ENCODE measurements around the gene C6orf163.

Gene C6orf163

DNA sequence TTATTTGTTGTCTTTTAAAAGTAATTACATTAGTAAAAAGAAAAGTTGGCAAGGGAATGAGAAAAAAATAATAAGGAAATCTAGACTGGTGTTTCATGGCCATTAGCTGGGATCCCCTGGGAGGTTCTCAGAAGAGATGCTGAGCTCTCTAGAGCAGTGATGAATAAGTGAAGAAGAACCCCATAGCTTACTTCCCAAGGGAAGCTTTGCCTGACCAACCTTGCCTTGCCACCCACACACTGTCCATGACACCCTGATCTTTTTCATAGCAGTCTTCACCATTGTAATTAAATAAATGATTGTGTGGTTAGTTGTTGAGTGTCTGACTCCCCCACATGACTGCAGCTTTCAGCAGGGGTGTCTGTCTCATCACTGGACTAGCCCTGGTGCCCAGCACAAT lies 5.9 kb downstream of the C6orf163 start:
- TF ChIP-seq, protein P1, sequence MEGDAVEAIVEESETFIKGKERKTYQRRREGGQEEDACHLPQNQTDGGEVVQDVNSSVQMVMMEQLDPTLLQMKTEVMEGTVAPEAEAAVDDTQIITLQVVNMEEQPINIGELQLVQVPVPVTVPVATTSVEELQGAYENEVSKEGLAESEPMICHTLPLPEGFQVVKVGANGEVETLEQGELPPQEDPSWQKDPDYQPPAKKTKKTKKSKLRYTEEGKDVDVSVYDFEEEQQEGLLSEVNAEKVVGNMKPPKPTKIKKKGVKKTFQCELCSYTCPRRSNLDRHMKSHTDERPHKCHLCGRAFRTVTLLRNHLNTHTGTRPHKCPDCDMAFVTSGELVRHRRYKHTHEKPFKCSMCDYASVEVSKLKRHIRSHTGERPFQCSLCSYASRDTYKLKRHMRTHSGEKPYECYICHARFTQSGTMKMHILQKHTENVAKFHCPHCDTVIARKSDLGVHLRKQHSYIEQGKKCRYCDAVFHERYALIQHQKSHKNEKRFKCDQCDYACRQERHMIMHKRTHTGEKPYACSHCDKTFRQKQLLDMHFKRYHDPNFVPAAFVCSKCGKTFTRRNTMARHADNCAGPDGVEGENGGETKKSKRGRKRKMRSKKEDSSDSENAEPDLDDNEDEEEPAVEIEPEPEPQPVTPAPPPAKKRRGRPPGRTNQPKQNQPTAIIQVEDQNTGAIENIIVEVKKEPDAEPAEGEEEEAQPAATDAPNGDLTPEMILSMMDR (IDR thresholded peaks at IDR 0.05; ENCODE audit: poor library complexity, severe bottlenecking), result no peak
- ATAC-seq (ENCODE audit: low read depth) (no peak), DNase-seq (ENCODE audit: low spot score) (no peak)
- Histone ChIP-seq H3K36me3 (ENCODE audit: low read depth) (no peaks in the 10 kb centered on the region), H3K4me3 (ENCODE audit: severe bottlenecking) (no peak overlapping the region), H3K27ac (ENCODE audit: poor library complexity, severe bottlenecking) (no peak overlapping the region), H3K4me1 (ENCODE audit: insufficient read depth, poor library complexity, severe bottlenecking) (no peaks in the 10 kb centered on the region), H3K9me3 (ENCODE audit: severe bottlenecking) (no peaks in the 10 kb centered on the region), H3K27me3 (ENCODE audit: insufficient read depth, poor library complexity, severe bottlenecking) (no peaks in the 10 kb centered on the region)

DNA sequence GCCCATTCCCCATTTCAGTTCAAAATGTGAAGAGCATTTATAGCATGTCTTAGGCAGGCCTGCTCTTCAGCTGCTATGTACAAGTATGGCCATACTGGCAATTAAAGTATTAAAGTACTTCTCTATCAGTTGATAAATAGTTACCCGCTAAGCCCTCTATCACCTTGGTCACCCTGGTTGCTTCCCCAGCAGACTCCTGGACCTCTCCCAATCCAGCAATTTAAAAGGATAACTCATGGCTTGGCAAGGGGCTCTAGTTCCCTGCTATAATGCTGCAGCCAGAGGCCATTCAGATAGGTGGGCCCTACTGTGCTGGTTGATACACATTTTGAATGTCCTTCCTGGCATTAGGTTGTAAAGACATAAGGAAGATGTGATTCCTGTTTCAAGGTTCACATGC lies 7.0 kb downstream of the C6orf163 start:
- no peak for DNase-seq (ENCODE audit: low spot score)
- no peaks in the 10 kb centered on the region for H3K9me3 ChIP-seq (ENCODE audit: severe bottlenecking)
- no peaks in the 10 kb centered on the region for H3K4me1 ChIP-seq (ENCODE audit: insufficient read depth, poor library complexity, severe bottlenecking)
- no peak overlapping the region for H3K27ac ChIP-seq (ENCODE audit: poor library complexity, severe bottlenecking)
- TF ChIP-seq, protein P1 (IDR thresholded peaks at IDR 0.05; ENCODE audit: poor library complexity, severe bottlenecking), result no peak
- H3K4me3 ChIP-seq (ENCODE audit: severe bottlenecking), result no peak overlapping the region
- ATAC-seq (ENCODE audit: low read depth), result no peak
- no peaks in the 10 kb centered on the region for H3K27me3 ChIP-seq (ENCODE audit: insufficient read depth, poor library complexity, severe bottlenecking)
- no peaks in the 10 kb centered on the region for H3K36me3 ChIP-seq (ENCODE audit: low read depth)

DNA sequence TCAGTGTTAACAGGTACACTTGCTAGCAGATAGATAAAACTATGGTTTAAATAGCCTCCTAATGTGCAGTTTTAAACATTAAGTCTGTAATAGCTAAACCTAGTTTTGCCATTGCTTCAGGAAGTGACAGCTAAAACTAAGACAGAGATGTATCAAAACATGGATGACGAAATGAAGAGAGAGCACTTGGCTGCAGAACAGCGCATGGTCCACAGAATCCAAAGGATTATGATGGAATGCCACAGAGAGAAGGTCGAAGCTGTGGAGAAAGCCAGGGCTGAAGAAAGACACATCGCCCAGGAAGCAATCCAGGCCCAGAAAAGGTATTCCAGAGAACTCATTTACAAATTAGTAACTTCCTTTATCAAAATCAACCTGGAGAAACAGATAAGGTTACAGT lies 11.6 kb downstream of the C6orf163 start:
- Histone ChIP-seq H3K4me1 (ENCODE audit: insufficient read depth, poor library complexity, severe bottlenecking) (no peaks in the 10 kb centered on the region), H3K27ac (ENCODE audit: poor library complexity, severe bottlenecking) (no peak overlapping the region), H3K9me3 (ENCODE audit: severe bottlenecking) (no peaks in the 10 kb centered on the region), H3K27me3 (ENCODE audit: insufficient read depth, poor library complexity, severe bottlenecking) (no peaks in the 10 kb centered on the region), H3K36me3 (ENCODE audit: low read depth) (no peaks in the 10 kb centered on the region), H3K4me3 (ENCODE audit: severe bottlenecking) (no peak overlapping the region)
- no peak for DNase-seq (ENCODE audit: low spot score)
- no peak for ATAC-seq (ENCODE audit: low read depth)
- TF ChIP-seq, protein P1 (IDR thresholded peaks at IDR 0.05; ENCODE audit: poor library complexity, severe bottlenecking), result no peak

DNA sequence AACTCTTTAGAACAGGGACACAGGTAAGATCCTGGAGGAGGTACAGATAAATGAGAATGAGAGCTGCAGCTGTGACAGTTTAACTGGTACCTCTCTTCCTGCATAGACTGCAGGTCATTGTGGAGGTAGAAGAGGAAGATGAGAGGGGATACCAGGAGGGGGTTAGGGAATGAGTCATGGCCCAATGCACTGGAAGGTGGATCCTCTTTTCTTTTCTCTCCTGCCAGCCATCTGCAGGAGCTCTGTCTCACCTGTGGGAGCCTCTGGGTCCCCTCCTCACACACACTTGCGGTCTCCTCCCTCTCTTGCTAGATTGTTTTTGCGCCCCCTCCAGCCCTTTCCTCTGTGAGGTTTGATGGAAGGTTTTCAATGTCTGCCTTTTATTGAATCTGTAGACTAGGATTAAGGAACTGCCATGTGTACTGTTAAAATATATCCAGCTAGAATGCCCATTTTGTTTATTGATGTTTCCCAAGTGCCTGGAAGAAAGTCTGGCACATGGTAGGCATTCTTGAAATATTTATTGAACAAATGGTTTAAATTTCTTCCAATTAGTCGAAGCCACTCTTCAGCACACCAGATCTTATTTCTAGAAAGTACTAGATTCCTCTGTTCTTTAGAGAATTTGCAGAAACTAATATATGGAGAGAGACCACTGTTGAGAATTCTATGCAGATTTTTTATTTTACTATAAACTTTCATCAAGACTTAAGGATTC lies 13.0 kb downstream of the C6orf163 start:
- Histone ChIP-seq H3K9me3 (ENCODE audit: severe bottlenecking) (no peaks in the 10 kb centered on the region), H3K4me3 (ENCODE audit: severe bottlenecking) (no peak overlapping the region), H3K27me3 (ENCODE audit: insufficient read depth, poor library complexity, severe bottlenecking) (no peaks in the 10 kb centered on the region), H3K36me3 (ENCODE audit: low read depth) (no peaks in the 10 kb centered on the region), H3K4me1 (ENCODE audit: insufficient read depth, poor library complexity, severe bottlenecking) (no peaks in the 10 kb centered on the region), H3K27ac (ENCODE audit: poor library complexity, severe bottlenecking) (no peak overlapping the region)
- no peak for DNase-seq (ENCODE audit: low spot score)
- no peak for ATAC-seq (ENCODE audit: low read depth)
- TF ChIP-seq, protein P1 (IDR thresholded peaks at IDR 0.05; ENCODE audit: poor library complexity, severe bottlenecking), result no peak

DNA sequence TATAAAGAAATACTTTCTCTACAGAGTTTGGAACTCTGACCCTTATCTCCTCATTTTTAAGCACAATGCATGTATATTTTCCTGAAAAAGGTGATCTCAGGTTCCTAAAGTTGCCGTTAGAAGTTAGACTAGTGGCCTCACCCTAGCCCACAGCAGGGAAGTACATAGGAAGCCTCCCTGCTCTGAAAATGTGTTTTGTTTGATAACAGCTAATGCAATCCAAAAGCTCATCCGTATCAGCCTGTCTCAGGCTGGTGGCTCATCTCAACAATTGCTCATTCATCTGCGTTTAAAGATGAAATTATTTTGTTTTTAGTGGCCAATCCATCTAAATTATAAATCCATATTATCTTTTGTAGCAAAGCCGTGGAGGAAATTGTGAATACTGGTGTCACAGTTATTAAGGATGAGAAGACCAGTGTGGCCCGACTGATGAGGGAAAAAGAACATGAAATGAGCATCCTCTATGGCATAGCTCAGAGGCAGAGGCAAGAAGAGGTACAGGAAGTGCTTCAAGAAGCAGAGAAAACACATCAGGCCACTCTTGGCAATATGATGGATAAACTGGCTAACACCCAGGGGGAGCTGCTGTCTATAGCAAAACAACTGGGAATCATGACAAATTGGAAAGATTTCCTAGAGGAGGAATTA lies 20.1 kb downstream of the C6orf163 start:
- no peaks in the 10 kb centered on the region for H3K4me1 ChIP-seq (ENCODE audit: insufficient read depth, poor library complexity, severe bottlenecking)
- peaks cover 3% of the 10 kb centered on the region for H3K9me3 ChIP-seq (ENCODE audit: severe bottlenecking)
- H3K36me3 ChIP-seq (ENCODE audit: low read depth), result no peaks in the 10 kb centered on the region
- H3K4me3 ChIP-seq (ENCODE audit: severe bottlenecking), result no peak overlapping the region
- TF ChIP-seq, protein P1 (IDR thresholded peaks at IDR 0.05; ENCODE audit: poor library complexity, severe bottlenecking), result no peak
- ATAC-seq (ENCODE audit: low read depth), result no peak
- no peak for DNase-seq (ENCODE audit: low spot score)
- no peaks in the 10 kb centered on the region for H3K27me3 ChIP-seq (ENCODE audit: insufficient read depth, poor library complexity, severe bottlenecking)
- no peak overlapping the region for H3K27ac ChIP-seq (ENCODE audit: poor library complexity, severe bottlenecking)
